Gastroesophageal sphincter (tissue), 3 donors: Measurements from ENCODE around the gene FGGY.

Source experiments
- CTCF ChIP-seq, 4 experiments: fragments of 200-600 bp in 2 of 4; fragments of 450-650 bp in 2 of 4; sonication (generic) in 1 of 4; IDR thresholded peaks; one replicate each; pipeline ENCODE4 v1.5.1; 2017 to 2019; ENCODE audit warnings: antibody characterized with exemption in 4 of 4, mild to moderate bottlenecking in 2 of 4, moderate library complexity in 2 of 4
- EP300 ChIP-seq: sonication (generic); formaldehyde crosslinking; IDR thresholded peaks from one replicate; pipeline ENCODE4 v1.6.1; 2017; ENCODE audit warnings: antibody characterized with exemption, mild to moderate bottlenecking
- POLR2A ChIP-seq, 2 donors: fragments of 450-650 bp; IDR thresholded peaks; one replicate each; pipeline ENCODE4 v1.6.1; 2017; ENCODE audit warnings: antibody characterized with exemption in 2 of 2, mild to moderate bottlenecking in 2 of 2, moderate library complexity in 1 of 2
- POLR2AphosphoS5 ChIP-seq: sonication (generic); formaldehyde crosslinking; IDR thresholded peaks from one replicate; pipeline ENCODE4 v1.6.1; 2017; ENCODE audit warnings: antibody characterized with exemption

- TF ChIP-seq POLR2AphosphoS5 (no peak), CTCF (IDR thresholded peaks at IDR 0.05) (no peak), POLR2A (IDR thresholded peaks at IDR 0.05) (no peak), EP300 (no peak)
Measured at GRCh38 chr1:59738152-59738551, 441.3 kb downstream of the FGGY start.
